Measurements from ENCODE around the gene DAG1.

DAG1 gene

GRCh38 chr3:49518441-49518840 lies 48.4 kb downstream of the DAG1 start:
- DNase-seq (ENCODE audit: low spot score) = no peak

DNA sequence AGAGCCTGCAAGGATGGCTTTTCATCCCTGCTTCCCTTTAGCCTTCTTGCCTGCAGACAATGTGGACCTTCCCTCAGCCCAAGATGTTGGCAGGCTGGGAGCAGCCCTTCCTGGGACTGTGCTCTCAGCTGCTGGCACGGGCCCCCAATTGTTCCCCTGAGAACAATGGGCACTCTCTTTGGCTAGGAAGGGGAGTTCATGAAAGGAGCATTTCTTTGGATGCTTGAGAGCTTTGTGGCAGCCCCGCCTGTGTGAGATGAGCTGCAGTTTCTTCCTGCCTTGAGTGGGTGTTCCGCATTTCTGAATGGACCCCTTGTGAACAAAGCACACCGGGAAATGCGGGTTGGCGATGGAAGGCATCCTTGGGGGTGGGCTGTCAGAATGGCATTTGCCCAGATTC lies 49.2 kb downstream of the DAG1 start:
- DNase-seq (ENCODE audit: low spot score) = no peak

DNA sequence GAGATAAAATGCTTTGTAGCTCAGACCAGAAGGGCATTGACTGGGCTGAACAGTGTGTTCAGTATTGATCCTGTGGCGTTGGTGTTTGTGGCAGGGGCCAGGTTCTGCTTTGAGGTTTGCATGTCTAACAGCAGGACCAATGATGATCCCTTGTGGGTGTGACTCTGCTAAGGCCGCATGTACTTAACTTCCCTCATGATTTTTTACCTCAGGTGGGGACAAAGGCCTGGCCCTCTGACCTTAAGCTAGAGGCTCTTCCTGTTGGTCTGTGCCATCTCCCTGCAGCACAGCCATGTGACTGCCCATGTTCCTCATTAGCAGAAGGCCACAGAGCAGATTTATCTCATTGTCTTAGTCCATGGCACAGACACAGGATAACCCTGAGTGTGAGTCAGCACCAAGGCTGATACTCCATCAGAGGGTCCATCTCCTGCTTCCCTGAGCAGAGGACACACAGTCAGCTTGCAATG lies 49.9 kb downstream of the DAG1 start:
- DNase-seq (ENCODE audit: low spot score) = no peak

DNA sequence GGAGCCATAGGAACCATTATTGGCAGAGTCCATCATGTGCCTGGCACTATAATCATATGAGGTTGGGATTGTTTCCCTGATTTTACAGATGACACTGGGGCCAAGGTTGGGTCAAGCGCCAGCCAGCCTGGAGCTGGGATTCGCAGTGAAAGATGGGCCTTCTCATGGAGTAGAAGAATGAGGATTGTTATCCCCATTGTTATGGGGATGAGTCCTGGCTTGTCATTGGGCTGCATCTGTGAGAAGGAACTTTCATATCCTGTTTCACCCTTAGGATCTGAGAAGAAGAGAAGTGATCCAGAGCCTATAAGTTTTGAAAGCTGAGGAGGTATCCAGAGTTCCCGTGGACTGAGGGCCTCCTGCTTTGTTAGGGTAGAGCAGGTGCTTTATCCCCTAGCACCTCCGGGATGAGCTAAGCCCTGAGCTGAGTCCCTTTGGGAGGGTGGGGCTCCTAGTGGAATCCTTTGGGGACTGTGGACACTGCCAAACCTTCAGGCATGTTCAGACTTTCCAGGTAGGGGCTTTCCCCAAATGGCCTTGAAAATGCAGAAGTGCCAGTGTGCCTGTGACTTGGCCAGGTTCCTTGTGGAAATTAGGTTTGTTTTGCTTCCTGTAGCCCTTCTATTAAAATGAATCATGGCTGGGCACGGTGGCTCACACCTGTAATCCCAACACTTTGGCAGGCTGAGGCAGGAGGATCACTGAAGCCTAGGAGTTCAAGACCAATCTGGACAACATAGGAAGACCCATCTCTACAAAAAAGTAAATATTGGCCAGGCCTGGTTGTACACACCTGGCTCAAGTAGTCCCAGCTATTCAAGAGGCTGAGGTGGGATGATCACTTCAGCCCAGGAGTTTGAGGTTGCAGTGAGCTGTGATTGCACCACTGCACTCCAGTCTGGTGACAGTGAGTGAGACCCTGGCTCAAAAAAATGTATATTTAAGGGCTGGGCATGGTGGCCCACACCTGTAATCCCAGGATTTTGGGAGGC lies 54.0 kb downstream of the DAG1 start:
- no peak for DNase-seq (ENCODE audit: low spot score)

- DNase-seq (ENCODE audit: low spot score) = no peak
Observed at GRCh38 chr3:49529567-49529966, 59.5 kb downstream of the DAG1 start.

DNA sequence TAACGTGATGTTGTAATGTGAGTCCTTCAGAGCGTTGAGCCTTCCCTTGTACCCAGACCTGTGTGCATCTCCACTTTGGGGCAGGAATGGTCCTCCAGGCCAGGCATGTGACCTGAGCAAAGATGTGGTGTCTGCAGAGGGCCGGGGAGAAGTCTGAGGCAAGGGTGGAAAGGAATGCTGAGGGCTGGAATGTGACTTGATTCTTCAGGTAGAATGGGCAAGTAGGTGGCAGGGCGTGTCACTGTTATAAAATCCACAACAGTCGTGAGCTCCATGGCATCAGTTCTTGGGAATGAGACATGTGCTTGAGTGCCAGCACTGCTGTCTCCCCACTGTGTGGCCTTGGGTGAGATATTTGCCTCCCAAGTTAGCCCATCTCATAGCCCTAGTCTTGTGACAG lies 60.2 kb downstream of the DAG1 start:
- DNase-seq (ENCODE audit: low spot score) = no peak

DNA sequence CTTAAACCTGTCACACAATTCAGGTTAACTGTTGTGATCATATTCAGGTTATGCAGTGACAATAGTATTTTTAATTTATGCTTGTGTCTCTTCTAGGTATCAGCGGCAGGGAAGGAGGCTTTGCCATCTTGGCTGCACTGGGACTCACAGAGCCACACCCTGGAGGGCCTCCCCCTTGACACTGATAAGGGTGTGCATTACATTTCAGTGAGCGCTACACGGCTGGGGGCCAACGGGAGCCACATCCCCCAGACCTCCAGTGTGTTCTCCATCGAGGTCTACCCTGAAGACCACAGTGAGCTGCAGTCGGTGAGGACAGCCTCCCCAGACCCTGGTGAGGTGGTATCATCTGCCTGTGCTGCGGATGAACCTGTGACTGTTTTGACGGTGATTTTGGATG lies 60.6 kb downstream of the DAG1 start:
- DNase-seq (ENCODE audit: low spot score) = no peak

DNA sequence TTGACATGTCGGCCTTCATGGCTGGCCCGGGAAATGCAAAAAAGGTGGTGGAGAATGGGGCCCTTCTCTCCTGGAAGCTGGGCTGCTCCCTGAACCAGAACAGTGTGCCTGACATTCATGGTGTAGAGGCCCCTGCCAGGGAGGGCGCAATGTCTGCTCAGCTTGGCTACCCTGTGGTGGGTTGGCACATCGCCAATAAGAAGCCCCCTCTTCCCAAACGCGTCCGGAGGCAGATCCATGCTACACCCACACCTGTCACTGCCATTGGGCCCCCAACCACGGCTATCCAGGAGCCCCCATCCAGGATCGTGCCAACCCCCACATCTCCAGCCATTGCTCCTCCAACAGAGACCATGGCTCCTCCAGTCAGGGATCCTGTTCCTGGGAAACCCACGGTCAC lies 61.2 kb downstream of the DAG1 start:
- DNase-seq (ENCODE audit: low spot score) = no peak

DNA sequence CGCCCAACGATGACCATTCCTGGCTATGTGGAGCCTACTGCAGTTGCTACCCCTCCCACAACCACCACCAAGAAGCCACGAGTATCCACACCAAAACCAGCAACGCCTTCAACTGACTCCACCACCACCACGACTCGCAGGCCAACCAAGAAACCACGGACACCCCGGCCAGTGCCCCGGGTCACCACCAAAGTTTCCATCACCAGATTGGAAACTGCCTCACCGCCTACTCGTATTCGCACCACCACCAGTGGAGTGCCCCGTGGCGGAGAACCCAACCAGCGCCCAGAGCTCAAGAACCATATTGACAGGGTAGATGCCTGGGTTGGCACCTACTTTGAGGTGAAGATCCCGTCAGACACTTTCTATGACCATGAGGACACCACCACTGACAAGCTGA lies 61.6 kb downstream of the DAG1 start:
- DNase-seq (ENCODE audit: low spot score) = no peak

DNA sequence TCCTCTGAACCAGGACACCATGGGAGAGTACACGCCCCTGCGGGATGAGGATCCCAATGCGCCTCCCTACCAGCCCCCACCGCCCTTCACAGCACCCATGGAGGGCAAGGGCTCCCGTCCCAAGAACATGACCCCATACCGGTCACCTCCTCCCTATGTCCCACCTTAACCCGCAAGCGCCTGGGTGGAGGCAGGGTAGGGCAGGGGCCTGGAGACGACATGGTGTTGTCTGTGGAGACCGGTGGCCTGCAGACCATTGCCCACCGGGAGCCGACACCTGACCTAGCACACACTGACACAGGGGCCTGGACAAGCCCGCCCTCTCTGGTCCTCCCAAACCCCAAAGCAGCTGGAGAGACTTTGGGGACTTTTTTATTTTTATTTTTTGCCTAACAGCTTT lies 63.0 kb downstream of the DAG1 start:
- no peak for DNase-seq (ENCODE audit: low spot score)

DNA sequence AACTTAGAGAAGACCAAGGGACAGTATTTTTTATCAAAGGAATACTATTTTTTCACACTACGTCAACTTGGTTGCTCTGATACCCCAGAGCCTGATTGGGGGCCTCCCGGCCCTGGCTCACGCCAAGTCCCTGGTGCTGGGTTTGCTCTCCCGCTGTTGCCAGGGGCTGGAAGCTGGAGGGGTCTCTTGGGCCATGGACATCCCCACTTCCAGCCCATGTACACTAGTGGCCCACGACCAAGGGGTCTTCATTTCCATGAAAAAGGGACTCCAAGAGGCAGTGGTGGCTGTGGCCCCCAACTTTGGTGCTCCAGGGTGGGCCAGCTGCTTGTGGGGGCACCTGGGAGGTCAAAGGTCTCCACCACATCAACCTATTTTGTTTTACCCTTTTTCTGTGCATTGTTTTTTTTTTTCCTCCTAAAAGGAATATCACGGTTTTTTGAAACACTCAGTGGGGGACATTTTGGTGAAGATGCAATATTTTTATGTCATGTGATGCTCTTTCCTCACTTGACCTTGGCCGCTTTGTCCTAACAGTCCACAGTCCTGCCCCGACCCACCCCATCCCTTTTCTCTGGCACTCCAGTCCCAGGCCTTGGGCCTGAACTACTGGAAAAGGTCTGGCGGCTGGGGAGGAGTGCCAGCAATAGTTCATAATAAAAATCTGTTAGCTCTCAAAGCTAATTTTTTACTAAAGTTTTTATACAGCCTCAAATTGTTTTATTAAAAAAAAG lies 63.9 kb downstream of the DAG1 start:
- no peak for DNase-seq (ENCODE audit: low spot score)

- no peak for DNase-seq (ENCODE audit: low spot score)
Observed at GRCh38 chr3:49534581-49535441, 64.7 kb downstream of the DAG1 start.

GRCh38 chr3:49535971-49536874 lies 66.2 kb downstream of the DAG1 start:
- DNase-seq (ENCODE audit: low spot score) = no peak

DNA sequence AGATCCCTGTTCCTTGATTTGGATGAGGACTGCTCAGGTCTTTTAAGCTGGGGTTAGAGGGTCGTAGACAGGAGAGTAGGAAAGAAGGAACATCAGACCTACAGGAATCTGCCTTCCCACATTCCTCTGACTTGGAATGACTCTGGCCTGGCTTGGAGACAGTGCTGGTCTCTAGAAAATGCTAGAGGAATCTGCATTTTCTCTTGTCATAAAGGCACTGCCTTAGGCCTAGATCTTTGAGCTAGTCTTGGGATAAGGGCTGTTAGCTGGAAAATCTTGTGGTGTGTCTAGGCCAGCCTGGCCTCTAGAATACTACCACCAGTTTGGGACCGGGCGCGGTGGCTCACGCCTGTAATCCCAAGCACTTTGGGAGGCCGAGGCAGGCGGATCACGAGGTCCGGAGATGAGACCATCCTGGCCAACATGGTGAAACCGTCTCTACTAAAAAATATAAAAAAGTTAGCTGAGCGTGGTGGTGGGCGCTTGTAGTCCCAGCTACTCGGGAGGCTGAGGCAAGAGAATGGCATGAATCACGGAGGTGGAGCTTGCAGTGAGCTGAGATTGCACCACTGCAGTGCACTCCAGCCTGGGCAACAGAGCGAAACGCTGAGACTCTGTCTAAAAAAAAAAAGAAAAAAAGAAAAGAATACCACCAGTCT lies 66.9 kb downstream of the DAG1 start:
- DNase-seq (ENCODE audit: low spot score) = no peak

DNA sequence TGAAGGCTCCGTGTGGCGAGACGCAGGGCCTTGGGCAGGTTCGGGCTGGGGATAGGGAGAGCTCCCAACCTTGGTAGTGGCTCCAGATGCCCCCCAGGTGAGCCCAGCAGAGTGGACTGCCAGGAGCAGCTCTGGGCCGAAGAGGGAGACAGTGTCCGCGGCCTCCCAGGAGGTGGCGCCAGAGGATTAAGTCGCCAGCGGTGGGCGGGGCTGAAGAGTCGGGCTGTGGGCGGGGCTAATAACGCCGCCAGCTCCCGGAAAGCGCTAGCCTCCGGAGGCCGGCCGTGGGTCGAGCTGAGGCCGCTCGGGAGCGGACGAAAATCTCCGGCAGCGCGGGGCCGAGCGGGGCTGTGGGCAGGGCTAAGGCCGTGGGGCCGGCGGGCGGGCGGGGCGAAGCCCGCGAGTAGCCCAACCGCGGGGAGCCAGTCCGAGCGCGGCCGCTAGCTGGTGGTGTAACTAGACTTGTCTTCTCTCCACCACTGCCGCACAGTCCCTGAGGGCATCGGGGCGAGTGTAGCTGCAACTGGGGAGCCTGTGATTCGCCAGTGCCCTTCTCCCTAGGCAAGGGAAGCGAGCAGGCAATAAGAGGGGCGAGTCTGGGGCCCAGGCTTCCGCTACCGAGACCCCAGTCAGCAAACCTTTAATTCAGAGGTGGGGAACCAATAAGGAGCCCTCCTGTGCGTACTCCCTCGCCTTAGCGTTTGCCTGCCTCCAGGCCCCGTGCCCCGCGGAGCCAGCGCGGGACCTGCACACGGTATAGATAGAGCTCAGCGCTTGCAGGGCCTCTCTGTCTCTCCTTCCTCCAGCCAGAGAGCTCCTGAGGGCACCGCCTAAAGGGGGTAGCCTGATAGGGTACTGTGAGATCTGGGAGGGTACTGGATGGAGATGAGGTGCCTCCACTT lies 69.8 kb downstream of the DAG1 start:
- DNase-seq (ENCODE audit: low spot score) = peak; percentile 87

GRCh38 chr3:49552087-49552486 lies 82.0 kb downstream of the DAG1 start:
- no peak for DNase-seq (ENCODE audit: low spot score)

DNA sequence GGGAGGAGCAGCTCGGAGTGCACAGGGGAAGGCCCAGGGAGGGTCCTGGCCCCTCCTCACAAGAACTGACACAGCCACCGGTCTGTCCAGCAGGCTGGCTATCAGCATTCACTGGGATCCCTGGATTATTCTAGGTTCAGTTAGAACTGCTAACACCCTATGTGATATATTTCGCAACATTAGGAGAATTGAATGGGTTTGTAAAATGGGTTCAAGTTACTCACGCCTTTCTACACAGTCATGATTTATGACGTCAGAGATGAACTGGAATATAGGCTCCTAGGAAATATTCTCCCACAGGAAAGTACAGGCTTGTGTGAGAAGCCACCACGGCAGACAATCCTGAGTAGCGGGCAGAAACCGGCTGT lies 83.2 kb downstream of the DAG1 start:
- no peak for DNase-seq (ENCODE audit: low spot score)

GRCh38 chr3:49553692-49554632 lies 83.9 kb downstream of the DAG1 start, which contains the start of gene BSN:
TSS of gene BSN (plus strand) at chr3:49554477. CDS start at chr3:49554603, 126 bp downstream.
- peak; percentile 99 for DNase-seq (ENCODE audit: low spot score)
